ENCODE results near the gene RAB34.

DNA sequence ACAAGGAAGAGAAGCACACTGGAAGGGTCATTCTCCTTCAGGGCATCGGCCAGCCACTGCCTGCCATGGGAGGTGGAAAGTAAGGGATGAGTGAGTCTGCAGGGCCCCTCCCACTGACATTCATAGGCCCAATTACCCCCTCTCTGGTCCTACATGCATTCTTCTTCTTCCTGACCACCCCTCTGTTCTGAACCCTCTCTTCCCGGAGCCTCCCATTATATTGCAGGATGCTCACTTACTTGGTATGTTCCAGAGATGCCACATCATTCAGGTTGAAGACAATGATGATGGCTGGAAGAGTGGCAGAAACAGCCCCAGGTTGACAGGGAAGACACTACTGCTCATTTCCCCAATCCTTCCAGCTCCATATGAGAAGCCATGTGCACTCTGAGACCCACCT lies 2.5 kb downstream of the RAB34 start:
- TF ChIP-seq, protein P1, sequence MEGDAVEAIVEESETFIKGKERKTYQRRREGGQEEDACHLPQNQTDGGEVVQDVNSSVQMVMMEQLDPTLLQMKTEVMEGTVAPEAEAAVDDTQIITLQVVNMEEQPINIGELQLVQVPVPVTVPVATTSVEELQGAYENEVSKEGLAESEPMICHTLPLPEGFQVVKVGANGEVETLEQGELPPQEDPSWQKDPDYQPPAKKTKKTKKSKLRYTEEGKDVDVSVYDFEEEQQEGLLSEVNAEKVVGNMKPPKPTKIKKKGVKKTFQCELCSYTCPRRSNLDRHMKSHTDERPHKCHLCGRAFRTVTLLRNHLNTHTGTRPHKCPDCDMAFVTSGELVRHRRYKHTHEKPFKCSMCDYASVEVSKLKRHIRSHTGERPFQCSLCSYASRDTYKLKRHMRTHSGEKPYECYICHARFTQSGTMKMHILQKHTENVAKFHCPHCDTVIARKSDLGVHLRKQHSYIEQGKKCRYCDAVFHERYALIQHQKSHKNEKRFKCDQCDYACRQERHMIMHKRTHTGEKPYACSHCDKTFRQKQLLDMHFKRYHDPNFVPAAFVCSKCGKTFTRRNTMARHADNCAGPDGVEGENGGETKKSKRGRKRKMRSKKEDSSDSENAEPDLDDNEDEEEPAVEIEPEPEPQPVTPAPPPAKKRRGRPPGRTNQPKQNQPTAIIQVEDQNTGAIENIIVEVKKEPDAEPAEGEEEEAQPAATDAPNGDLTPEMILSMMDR (IDR thresholded peaks at IDR 0.05), result no peak
- no peak for TF ChIP-seq EP300 (IDR thresholded peaks at IDR 0.05)

Measured in sigmoid colon (tissue), 4 donors.